ENCODE measurements around the gene SPART.
"Not testable (repeated sequence)": the region's sequence is repeated elsewhere in the genome, so short reads cannot be mapped to it uniquely, and the experiment has no call there.

Gene SPART

DNA sequence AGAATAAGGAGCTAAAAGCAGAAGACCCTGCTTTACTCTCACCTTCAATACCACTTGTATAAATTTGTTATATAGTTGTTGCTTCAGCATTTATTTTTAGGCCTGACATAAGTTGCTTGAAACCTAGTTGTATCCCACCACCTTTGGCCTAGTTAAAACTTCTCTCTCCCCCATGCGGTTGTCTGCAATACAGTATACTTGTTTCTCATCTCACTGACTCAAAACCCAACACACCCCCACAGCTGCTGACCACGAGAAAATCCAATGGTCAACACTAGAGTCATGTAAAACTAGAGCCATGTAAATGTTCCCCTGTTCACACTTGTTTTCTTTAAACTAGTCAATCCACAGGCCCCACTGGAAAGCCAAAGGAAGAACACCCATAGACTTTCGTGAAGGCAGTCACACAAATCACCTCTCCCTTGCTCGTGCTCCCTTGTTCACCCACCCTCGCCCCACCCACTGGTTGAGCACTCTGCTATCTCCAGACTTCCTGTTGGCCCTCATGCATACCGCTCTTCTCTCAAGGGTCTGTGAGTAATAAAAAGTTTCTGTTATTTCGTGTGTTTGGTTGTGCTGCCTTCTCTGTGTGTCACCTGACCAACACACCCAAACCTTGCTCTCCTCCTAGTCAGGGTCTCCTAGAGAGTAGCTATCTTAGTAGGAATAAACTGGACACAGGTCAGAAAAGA lies 35.6 kb downstream of the SPART start:
- DNase-seq: no peak

GRCh38 chr13:36302289-36302688 lies 43.9 kb downstream of the SPART start:
- no peak for DNase-seq

DNA sequence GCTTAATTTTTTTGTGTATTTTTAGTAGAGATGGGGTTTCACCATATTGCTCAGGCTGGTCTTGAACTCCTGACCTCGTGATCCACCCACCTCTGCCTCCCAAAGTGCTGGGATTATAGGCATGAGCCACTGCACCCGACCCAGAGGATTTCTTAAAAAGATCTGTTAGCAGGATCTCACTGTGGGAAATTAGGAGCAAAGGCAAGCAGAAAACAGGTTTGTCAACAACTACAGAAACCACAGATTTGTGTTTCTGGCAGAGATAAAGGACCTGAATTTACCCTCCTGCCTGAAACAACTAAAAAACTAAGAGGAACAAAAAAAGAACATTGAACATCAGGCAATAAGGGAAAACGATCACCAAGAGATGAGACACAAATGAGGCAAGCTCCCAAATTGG lies 46.7 kb downstream of the SPART start:
- DNase-seq: not testable (repeated sequence)

DNA sequence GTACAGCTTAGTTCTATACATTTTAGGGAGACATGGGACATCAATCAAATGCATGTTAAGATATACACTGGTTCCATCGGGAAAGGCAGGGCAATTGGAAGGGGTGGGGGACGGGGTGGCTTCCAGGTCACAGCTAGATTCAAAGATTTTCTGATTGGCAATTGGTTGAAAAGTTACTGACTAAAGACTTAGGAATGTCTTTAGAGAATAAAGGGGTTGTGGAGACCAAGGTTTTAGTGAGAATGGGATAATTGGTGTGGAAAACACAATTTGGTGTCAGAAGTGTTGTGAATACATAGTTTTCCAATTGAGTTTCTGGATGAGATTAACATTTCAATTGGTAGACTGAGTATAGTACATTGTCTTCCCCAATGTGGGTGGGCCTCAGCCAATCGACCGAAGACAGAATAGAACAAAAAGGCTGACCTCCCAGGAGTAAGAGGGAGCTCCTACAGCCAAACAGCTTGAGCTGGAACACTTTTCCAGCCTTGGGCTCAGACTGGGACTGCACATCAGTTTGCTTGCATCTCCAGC lies 47.6 kb downstream of the SPART start:
- no peak for DNase-seq

DNA sequence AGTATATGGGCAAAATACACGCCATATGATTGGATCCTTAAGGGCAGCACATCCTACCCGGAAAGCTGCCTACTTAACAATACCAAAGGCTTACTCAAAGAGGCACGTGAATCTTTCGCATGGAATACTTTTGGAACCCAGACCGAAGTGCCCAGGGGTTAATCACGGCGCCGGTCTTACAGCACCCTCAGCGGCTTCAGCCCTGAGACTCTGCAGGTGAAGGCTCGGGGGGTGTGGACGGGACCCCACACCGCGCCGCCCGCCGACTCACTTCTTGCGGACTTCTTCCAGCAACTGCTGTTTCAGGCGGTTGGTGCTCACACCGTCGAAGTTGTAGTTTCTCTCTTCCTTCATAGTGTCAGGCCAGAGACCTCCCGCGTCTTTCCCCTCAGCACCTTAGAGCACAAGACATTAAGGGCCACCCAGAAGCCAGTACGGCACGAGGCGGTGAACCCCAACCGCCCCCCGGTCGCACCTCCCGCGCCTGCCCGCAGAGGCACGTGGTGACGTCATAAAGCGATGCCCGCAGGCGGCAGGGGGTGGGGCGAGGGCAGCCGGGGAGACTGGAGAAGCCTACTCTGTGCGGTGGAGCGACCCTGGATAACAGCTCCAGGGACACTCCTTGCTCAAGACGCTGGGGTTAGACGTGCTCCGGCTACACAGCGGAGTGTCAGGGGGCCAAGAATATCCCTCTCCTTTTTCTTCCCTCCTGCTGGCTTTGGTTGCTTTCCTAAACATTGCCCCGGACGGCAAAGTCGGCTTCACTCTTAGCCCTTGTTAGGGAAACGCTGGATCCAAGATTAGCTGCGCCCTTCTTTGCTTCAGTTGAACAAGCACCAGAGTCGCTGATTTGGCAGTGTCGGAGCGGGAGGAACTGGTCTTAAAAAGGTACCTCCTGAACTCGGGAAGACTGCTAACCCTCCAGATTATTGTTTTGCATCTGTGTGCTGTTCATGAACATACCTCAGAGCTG lies 48.5 kb downstream of the SPART start, which contains the start of gene CCDC169:
CCDC169 (minus strand) TSS at position 449 of the 973 bp plus-strand sequence; CDS start at position 354, 95 bp downstream.
- DNase-seq: peak; percentile 40

DNA sequence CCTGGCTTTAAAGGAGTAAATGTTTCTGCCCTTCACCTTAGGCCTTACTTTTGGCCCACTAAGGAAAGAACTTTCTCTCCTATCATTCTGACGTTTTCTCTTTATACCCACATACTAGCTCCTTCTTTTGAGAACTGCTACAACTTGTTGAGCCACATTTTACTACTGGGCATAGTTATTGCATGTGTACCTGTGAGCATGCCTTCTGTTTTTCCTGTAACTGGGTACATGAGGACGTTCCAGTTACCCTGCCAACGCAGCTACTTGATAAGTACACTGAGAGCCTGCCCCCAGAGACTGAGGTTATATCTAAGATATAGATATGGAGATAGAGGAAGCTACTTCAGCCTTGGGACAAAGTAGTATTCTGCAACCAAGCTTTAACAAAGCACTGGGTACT lies 52.1 kb downstream of the SPART start:
- DNase-seq: no peak

DNA sequence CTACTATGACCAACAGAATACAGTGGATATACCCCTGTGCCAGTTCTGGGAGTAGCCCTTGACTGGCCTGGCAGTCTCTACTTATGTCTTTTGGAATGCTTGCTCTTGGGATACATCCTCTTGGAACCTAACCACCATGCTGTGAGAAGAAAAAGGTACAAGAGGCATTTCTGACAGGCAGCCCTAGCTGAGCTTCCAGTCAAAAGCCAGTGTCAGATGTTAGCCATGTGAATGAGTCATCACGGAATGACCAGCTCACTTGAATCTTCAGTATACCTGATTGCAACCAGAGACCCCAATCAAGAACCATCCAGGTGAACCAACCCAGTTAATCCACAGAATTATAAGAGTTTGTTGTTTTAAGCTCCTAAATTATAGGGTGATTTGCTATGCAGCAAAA lies 52.7 kb downstream of the SPART start:
- no peak for DNase-seq

- peak; percentile 28 for DNase-seq
These were observed 57.3 kb downstream of the SPART start for GRCh38 chr13:36288794-36289391.

- no peak for DNase-seq
These were observed 60.2 kb downstream of the SPART start for GRCh38 chr13:36286006-36286405.

DNA sequence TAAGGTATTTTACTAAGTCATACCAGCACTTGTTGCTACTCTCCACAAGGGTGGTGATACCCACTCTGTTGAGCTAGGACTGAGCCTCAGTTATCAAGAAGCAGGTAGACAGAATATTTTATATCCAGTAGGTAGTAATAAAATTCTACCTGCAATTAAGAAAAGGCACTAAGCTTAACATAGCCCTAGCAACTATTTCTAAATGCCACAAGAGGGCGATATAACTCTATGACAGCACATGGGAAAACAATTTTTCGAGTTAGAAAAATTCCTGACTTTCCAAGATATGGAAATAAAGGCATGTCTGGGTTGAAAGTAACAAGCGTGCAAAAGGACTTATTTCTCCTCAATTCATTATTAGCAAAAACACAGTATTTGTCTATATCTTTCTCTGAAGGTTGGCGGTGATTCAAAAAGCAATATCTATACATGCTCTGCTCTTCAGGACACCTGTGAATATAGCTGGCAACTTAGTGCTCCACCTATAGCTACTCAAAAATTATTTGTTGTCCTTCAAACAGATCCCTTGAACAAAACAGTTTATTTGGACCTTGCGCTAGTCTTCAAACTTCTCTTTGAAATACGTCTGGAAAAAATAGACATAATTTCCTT lies 63.3 kb downstream of the SPART start:
- peak; percentile 60 for DNase-seq

GRCh38 chr13:36275190-36276002 lies 70.8 kb downstream of the SPART start:
- DNase-seq: peak; percentile 80

DNA sequence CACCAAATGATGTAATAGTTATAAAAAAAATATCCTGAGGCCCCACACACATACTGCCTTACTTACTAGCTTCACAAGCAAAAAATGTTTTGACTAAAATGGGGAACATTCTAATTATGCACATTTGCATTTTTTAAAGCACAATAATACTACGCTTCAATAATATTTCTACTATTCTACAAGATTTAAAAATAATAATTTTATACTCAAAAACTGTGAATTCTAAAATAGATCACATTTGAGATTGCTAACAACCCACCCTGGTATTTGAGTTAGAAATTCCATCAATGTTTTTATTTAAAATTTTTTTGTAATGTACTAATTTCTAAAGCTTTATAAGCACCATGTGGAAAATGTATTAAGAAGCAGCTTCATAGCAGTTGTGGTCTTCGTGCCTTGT lies 72.8 kb downstream of the SPART start:
- no peak for DNase-seq

DNA sequence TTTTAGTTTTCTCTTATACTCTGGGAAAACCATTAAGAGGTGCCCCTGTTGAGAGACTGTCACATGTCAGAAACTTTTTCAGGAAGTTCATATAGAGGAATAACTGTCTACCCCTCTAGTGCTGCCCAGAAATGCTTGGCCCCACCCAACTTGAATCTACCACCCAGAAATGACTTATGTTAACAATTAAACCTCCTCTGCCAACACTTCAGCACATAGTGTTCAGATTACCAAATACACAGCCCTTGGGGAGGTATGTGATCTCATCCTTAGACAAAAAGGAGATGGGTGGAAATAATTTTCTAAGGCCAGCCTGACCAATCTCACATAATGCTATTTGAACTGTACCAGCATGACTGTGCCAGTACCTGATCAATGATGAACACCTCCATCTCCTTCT lies 84.2 kb downstream of the SPART start:
- no peak for DNase-seq

- no peak for DNase-seq
These were observed 85.2 kb downstream of the SPART start for GRCh38 chr13:36261011-36261410.

DNA sequence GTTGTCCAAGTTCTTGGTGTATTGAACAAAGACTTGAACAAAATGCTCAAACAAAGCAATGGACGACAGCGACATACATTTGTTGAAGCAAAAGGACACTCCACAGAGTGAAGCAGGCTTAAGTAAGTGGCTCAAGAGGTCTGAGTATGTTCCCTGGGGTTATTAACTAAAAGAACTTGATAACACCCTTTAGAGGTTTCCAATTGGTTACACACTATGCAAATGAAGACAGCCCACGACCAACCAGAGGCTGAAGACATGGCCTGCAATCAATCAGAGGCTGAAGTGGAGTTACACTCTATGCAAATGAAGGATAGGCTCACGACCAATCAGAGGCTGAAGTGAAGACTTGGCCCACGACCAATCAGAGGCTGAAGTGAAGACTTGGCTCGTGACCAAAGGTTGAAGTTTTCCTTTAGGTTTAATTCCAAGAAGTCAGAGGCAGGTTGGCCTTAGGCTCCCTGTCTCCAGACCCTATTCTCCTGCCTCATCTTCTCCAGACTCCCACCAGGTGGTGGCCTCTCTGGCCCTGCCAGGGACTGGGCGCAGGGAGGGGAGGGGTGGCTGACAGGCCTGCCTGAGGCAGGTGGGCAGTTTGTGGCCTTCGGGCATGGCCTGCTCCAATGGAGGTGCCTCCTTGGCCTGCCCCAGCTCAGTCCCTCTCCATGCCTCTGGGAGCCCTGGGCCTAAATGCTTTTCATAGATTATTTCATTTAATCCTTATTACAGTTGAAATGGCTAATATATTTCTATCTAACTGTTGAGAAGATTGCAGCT lies 86.6 kb downstream of the SPART start:
- no peak for DNase-seq

GRCh38 chr13:36258831-36259230 lies 87.4 kb downstream of the SPART start:
- DNase-seq: no peak

Data from NCI-H82 (cell line).